Naive B cell (primary cell): ENCODE data around the gene DENND4A. TPM values are rescaled to one million over a fixed set of nuclear protein-coding genes. Genes with fewer than 3 reads are reported as not detected.

Source experiments
- ATAC-seq, 2 donors: fragments of 150-1000 bp; cut with Tn5 transposase; 2 replicates each; pipeline ENCODE4 v1.10.0; 2021; ENCODE audit warnings: low read depth in 2 of 2, mild to moderate bottlenecking in 2 of 2, moderate library complexity in 2 of 2
- DNase-seq: peaks from one replicate; pipeline ENCODE4 v3.0.0; 2022
- H3K27ac Mint-ChIP-seq, 6 donors: one replicate each; pipeline ENCODE4 v1.8.0; 2020 to 2022; ENCODE audit warnings: mild to moderate bottlenecking in 6 of 6, mixed read lengths in 6 of 6, moderate library complexity in 5 of 6, inconsistent platforms in 2 of 6
- H3K27me3 Mint-ChIP-seq, 3 donors: one replicate each; pipeline ENCODE4 v1.8.0; 2021 to 2022; ENCODE audit warnings: mixed read lengths in 3 of 3, mild to moderate bottlenecking in 1 of 3
- H3K36me3 Mint-ChIP-seq, 2 donors: one replicate each; pipeline ENCODE4 v1.8.0; 2020 to 2022; ENCODE audit warnings: mixed read lengths in 2 of 2, inconsistent platforms in 1 of 2, mild to moderate bottlenecking in 1 of 2
- H3K4me1 Mint-ChIP-seq, 3 donors: one replicate each; pipeline ENCODE4 v1.8.0; 2020 to 2022; ENCODE audit warnings: mixed read lengths in 3 of 3, inconsistent platforms in 1 of 3, mild to moderate bottlenecking in 1 of 3, moderate library complexity in 1 of 3
- H3K4me3 Mint-ChIP-seq, 8 donors: one replicate each; pipeline ENCODE4 v1.8.0; 2020 to 2022; ENCODE audit warnings: mild to moderate bottlenecking in 8 of 8, mixed read lengths in 8 of 8, moderate library complexity in 8 of 8, inconsistent platforms in 2 of 8
- H3K9me3 Mint-ChIP-seq, 7 donors: one replicate each; pipeline ENCODE4 v1.8.0; 2020 to 2022; ENCODE audit warnings: mixed read lengths in 7 of 7, mild to moderate bottlenecking in 5 of 7, inconsistent platforms in 2 of 7, moderate library complexity in 1 of 7
- polyA plus RNA-seq, 6 donors: library from polyadenylated mRNA; unstranded; fragments of 300-500 nt; fragmentation: Illumina TruSeq; gene quantifications; one replicate each; pipeline ENCODE4 v1.2.3, GENCODE V29; 2021; ENCODE audit warnings: low read depth in 6 of 6

DENND4A gene
- polyA plus RNA-seq, 6 donors from 2014 or later: 18.3 to 38.9 (median 26.8) TPM

GRCh38 chr15:65659502-65660052 lies 132.5 kb downstream of the DENND4A start:
- H3K27me3 Mint-ChIP-seq: no peaks in the 10 kb centered on the region
- peaks cover 5 to 15% (median 7%) of the 10 kb centered on the region in 3 donors for H3K4me1 Mint-ChIP-seq
- no peak for DNase-seq
- H3K36me3 Mint-ChIP-seq: peaks cover 4 to 23% of the 10 kb centered on the region in 2 donors
- peak overlapping the region in 5 of 6 donors; percentile 9 to 73 (median 63) for H3K27ac Mint-ChIP-seq
- H3K4me3 Mint-ChIP-seq: no peak overlapping the region
- no peaks in the 10 kb centered on the region for H3K9me3 Mint-ChIP-seq
- ATAC-seq: no peak

DNA sequence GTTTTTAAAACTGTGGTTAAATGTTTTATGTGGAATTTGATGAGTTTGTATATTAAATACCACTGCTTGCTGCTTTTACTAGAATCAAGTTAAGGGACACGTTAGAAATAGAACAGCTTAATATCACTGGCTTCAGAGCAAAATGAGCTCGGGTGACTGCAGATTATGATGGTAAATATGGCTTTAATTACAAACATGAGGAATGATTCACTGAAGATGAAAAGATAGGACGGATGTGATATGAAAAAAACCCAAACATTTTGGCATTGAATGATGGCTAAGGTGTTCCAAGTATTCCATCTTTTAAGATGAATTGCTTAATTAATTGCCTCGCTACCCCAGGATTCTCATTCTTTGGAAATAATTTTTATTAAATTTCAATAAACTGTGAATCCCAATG lies 136.6 kb downstream of the DENND4A start:
- Mint-ChIP-seq H3K36me3 (peaks cover 9 to 21% of the 10 kb centered on the region in 2 donors), H3K27ac (peak overlapping the region in 1 of 6 donors; percentile 49)

DNA sequence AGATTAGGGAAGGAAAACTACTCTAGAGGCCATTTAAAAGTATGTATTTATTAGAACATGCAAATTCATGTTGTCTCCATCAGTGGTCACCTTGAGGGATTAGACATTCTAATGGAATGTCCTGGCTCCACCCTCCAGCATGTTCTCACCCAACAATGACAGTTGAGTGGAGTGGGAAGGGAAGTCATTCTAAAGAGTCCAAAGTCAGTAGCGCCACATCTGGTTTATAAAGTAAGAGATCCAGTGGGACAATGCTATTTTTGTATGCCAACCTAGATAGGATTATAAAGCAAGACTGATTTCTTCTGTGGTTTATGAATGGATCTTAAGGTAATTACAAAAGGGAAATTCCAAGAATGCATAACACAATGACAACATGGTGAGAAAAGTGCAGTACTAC lies 137.1 kb downstream of the DENND4A start:
- Mint-ChIP-seq H3K9me3 (no peaks in the 10 kb centered on the region), H3K36me3 (peaks cover 14 to 24% of the 10 kb centered on the region in 2 donors), H3K27ac (peak overlapping the region in 3 of 6 donors; percentile 15 to 80 (median 49)), H3K4me3 (no peak overlapping the region), H3K27me3 (no peaks in the 10 kb centered on the region), H3K4me1 (peaks cover 6 to 20% (median 10%) of the 10 kb centered on the region in 3 donors)
- DNase-seq (no peak), ATAC-seq (no peak)

More for the DNA sequence above, 136.6 kb downstream of the DENND4A start:
- DNase-seq: no peak
- Mint-ChIP-seq H3K27me3 (no peaks in the 10 kb centered on the region), H3K9me3 (no peaks in the 10 kb centered on the region), H3K4me3 (no peak overlapping the region), H3K4me1 (peaks cover 2 to 18% (median 6%) of the 10 kb centered on the region in 3 donors)
- ATAC-seq: no peak

- no peak for ATAC-seq
- H3K9me3 Mint-ChIP-seq: no peaks in the 10 kb centered on the region
- peaks cover 16 to 24% of the 10 kb centered on the region in 2 donors for H3K36me3 Mint-ChIP-seq
- H3K27me3 Mint-ChIP-seq: no peaks in the 10 kb centered on the region
- DNase-seq: no peak
- H3K27ac Mint-ChIP-seq: peak overlapping the region in 4 of 6 donors; percentile 31 to 58 (median 45)
- no peak overlapping the region for H3K4me3 Mint-ChIP-seq
- peaks cover 8 to 18% (median 11%) of the 10 kb centered on the region in 3 donors for H3K4me1 Mint-ChIP-seq
Observed at GRCh38 chr15:65653801-65654521, 138.1 kb downstream of the DENND4A start.

DNA sequence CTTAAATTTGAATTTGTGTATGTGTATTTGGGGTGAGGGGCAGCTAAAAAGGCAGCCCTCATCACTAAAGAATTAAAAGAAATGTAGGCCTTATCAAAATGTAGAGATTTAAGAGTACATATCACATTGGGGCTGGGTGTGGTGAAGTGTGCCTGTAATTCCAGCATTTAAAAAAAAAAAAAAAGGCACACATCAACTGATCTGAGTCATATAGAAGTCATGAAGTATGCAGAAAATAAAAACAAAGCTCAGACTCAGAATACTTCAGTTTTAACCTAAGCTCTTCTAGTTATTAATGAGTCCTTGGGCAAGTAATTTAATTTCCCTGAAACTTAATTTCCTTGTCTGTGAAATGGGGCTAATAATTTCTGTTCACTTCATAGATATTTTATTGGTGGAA lies 138.8 kb downstream of the DENND4A start:
- DNase-seq: no peak
- peak overlapping the region in 1 of 6 donors; percentile 58 for H3K27ac Mint-ChIP-seq
- H3K9me3 Mint-ChIP-seq: no peaks in the 10 kb centered on the region
- no peak overlapping the region for H3K4me3 Mint-ChIP-seq
- peaks cover 8 to 16% (median 11%) of the 10 kb centered on the region in 3 donors for H3K4me1 Mint-ChIP-seq
- H3K36me3 Mint-ChIP-seq: peaks cover 16 to 19% of the 10 kb centered on the region in 2 donors
- ATAC-seq: no peak
- H3K27me3 Mint-ChIP-seq: no peaks in the 10 kb centered on the region

DNA sequence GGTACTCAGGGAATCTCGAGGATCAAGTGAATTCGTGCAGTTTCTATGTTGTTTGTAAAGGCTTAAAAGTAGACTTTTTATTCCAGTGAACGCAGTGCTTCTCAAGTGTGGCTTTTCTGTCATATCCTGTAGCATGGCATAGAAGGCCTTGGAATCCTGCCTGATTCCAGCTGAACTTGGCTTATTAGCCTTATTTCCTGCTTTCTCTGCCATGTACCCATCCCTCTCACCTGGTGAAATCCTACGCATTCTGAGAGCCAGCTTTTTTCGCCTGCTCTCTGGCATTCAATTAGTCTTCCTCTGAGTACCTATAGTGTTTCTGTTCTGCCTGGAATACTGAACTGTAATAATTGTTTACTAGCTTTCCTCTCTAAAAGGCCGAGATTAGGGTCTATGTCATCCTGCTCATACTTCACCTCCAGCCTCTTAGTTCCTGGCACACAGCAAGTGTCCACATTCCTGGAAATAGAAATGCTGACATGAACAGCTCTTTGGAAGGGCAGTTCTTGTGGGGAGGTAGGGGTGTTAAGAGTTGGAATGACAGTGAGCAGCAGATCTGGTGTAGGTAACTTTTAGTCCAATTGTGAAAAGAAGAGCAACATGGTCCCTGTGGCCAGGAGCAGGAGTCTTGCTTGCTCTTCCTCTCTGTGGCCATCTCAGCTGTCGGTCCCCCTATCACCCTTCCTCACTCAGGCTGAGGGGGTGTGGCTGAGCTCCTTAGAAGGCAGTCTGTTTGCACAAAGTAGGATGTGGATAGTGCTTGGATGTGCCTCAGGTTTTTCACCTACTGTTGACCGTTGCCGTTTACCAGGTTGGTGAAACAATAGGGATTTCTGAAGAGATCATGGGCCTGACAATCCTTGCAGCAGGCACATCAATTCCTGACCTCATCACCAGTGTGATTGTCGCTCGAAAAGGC lies 140.0 kb downstream of the DENND4A start:
- no peaks in the 10 kb centered on the region for H3K27me3 Mint-ChIP-seq
- H3K9me3 Mint-ChIP-seq: no peaks in the 10 kb centered on the region
- peaks cover 16 to 19% of the 10 kb centered on the region in 2 donors for H3K36me3 Mint-ChIP-seq
- H3K27ac Mint-ChIP-seq: peak overlapping the region; percentile 35 to 81 (median 66)
- peaks cover 11 to 19% (median 13%) of the 10 kb centered on the region in 3 donors for H3K4me1 Mint-ChIP-seq
- DNase-seq (no peak), ATAC-seq (no peak)
- no peak overlapping the region for H3K4me3 Mint-ChIP-seq

DNA sequence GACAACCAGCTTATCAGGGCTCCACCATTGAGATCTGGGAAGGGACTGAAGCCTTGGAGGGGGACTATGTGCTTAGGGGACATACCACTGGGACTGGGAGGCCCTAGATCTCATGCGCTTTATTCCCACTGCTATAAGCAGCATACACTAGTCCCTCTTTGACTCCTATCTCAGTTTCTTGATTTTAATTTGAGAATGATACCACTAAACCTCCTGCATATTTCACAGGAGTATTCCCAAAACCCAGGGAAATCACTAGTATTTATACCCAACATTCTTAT lies 141.1 kb downstream of the DENND4A start:
- Mint-ChIP-seq H3K36me3 (peaks cover 15 to 16% of the 10 kb centered on the region in 2 donors), H3K4me3 (no peak overlapping the region)

GRCh38 chr15:65650312-65651041 lies 141.6 kb downstream of the DENND4A start:
- H3K36me3 Mint-ChIP-seq: peaks cover 10 to 16% of the 10 kb centered on the region in 2 donors
- no peaks in the 10 kb centered on the region for H3K27me3 Mint-ChIP-seq
- no peaks in the 10 kb centered on the region for H3K9me3 Mint-ChIP-seq
- H3K4me1 Mint-ChIP-seq: peaks cover 11 to 26% (median 19%) of the 10 kb centered on the region in 3 donors
- peak overlapping the region in 5 of 6 donors; percentile 16 to 78 (median 55) for H3K27ac Mint-ChIP-seq
- H3K4me3 Mint-ChIP-seq: peak overlapping the region in 1 of 8 donors; percentile 30
- no peak for ATAC-seq
- no peak for DNase-seq

More for the DNA sequence above, 141.1 kb downstream of the DENND4A start:
- Mint-ChIP-seq H3K9me3 (no peaks in the 10 kb centered on the region), H3K27ac (peak overlapping the region in 3 of 6 donors; percentile 64 to 76 (median 68)), H3K4me1 (peaks cover 11 to 24% (median 19%) of the 10 kb centered on the region in 3 donors), H3K27me3 (no peaks in the 10 kb centered on the region)
- no peak for DNase-seq
- ATAC-seq: no peak

DNA sequence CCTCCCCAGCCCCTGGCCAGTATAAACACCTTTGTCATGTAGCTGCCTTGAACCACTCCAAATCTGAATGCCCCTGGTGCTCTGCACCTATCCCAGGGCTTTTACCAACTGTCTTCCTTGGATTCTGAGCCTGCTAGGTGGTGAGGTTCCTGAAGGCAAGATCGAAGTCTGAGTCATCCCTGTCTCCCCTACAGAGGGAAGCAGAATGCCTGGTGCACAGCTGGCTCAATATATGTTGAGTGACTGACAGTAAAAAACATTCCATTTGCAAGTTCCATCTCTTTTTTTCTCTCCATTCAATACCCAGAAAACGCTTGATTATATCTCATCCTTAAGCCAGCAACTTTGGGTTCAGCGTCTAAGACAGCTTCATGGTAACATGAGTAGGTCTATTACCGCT lies 145.6 kb downstream of the DENND4A start:
- H3K9me3 Mint-ChIP-seq: no peaks in the 10 kb centered on the region
- peaks cover 7 to 27% (median 19%) of the 10 kb centered on the region in 3 donors for H3K4me1 Mint-ChIP-seq
- peak overlapping the region in 2 of 6 donors; percentile 26 to 39 for H3K27ac Mint-ChIP-seq
- no peak for ATAC-seq
- peaks cover 5 to 10% of the 10 kb centered on the region in 2 donors for H3K36me3 Mint-ChIP-seq
- DNase-seq: no peak
- peak overlapping the region in 1 of 8 donors; percentile 9 for H3K4me3 Mint-ChIP-seq
- no peaks in the 10 kb centered on the region for H3K27me3 Mint-ChIP-seq

GRCh38 chr15:65645392-65645791 lies 146.7 kb downstream of the DENND4A start:
- Mint-ChIP-seq H3K36me3 (peaks cover 2 to 6% of the 10 kb centered on the region in 2 donors), H3K27me3 (no peaks in the 10 kb centered on the region), H3K27ac (peak overlapping the region in 4 of 6 donors; percentile 12 to 85 (median 45)), H3K4me3 (no peak overlapping the region), H3K4me1 (peaks cover 4 to 20% (median 17%) of the 10 kb centered on the region in 3 donors), H3K9me3 (no peaks in the 10 kb centered on the region)
- ATAC-seq (no peak), DNase-seq (no peak)

DNA sequence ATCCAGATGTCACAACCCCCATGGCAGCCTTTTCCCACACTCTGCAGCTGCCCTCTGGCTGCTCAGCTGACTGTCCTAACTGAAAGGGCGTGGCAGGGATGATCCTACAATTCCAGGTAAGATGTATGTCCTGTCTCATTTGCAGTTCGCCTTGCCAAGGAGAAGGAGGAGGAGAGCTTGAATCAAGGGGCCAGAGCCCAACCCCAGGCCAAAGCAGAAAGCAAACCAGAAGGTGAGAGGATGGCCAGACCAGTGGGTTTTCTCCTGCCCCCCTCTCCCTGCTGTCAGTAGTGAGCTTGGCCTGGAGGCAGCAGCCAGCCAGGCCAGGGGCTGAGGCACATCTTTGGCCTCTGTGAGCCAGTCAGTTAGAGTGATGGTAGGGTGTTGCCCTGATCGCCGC lies 147.8 kb downstream of the DENND4A start:
- Mint-ChIP-seq H3K36me3 (no peaks in the 10 kb centered on the region), H3K9me3 (no peaks in the 10 kb centered on the region), H3K27me3 (no peaks in the 10 kb centered on the region), H3K4me1 (peaks cover 0 to 17% (median 11%) of the 10 kb centered on the region in 3 donors), H3K4me3 (no peak overlapping the region), H3K27ac (peak overlapping the region in 2 of 6 donors; percentile 59 to 80)
- ATAC-seq (no peak), DNase-seq (no peak)

- Mint-ChIP-seq H3K27me3 (no peaks in the 10 kb centered on the region), H3K4me1 (peaks cover 11 to 24% (median 20%) of the 10 kb centered on the region in 3 donors), H3K36me3 (no peaks in the 10 kb centered on the region), H3K27ac (peak overlapping the region in 2 of 6 donors; percentile 11 to 82), H3K9me3 (no peaks in the 10 kb centered on the region), H3K4me3 (no peak overlapping the region)
- ATAC-seq (no peak), DNase-seq (no peak)
Observed at GRCh38 chr15:65642594-65642993, 149.5 kb downstream of the DENND4A start.
